ES-I3 (cell line): ENCODE results near the gene GAS6.

Source experiments
- H3K36me3 ChIP-seq: 2 replicates; pipeline ENCODE4 v1.6.1; 2013; ENCODE audit warnings: mild to moderate bottlenecking, low read length, control low read depth, moderate library complexity; ENCODE audit not compliant: insufficient read depth
- H3K4me1 ChIP-seq: 2 replicates; pipeline ENCODE4 v1.6.1; 2013; ENCODE audit warnings: mild to moderate bottlenecking, control low read depth, low read length; ENCODE audit not compliant: insufficient read depth
- H3K9ac ChIP-seq: 2 replicates; pipeline ENCODE4 v1.6.1; 2013; ENCODE audit warnings: low read depth, mild to moderate bottlenecking, low read length, moderate library complexity
- H3K9me3 ChIP-seq: 2 replicates; pipeline ENCODE4 v1.6.1; 2013; ENCODE audit warnings: mild to moderate bottlenecking, low read length, moderate library complexity; ENCODE audit not compliant: control insufficient read depth, insufficient read depth

Gene GAS6

DNA sequence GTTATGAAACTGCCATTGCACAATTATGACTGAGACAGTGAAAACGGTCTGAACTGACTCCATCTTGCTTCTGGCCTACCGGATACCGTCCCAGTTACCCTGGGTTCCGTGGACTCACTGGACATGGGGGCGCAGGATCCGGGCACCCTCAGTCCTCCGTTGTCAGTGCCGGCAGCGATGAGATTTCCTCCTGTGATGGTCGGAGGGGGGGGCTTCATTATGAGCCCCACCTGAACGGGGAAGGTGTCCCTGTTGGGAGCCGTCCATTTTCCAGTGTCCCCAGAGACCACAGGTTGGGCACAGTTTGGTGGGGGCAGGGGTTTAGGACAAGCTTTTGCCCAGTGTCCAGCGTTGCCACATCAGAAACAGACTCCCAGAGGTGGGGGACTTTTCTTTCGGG is 81.4 kb downstream of the GAS6 start:
- Histone ChIP-seq H3K9me3 (no peaks in the 10 kb centered on the region), H3K4me1 (no peaks in the 10 kb centered on the region)

DNA sequence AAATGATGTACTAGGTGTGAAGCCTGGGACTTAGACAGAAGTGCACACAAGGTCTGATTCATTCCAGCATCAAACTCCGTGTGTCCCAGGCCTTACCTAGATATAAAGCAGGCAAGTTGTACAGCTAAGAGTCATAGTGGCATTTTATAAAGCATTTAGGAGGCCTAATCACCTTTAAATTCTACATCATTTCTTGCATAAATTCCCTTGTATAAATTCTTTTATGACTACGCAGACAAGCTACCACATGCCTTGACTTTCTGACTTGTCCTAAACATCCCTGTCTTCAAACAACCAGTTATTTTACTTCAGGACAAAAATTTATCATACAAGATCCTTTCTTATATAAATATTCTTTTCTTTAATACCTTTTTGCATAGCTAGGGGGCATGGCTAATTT is 82.3 kb downstream of the GAS6 start:
- no peaks in the 10 kb centered on the region for H3K4me1 ChIP-seq
- H3K9me3 ChIP-seq: no peaks in the 10 kb centered on the region
- no peak overlapping the region for H3K9ac ChIP-seq
- no peaks in the 10 kb centered on the region for H3K36me3 ChIP-seq

More for the DNA sequence above, 81.4 kb downstream of the GAS6 start:
- Histone ChIP-seq H3K9ac (no peak overlapping the region), H3K36me3 (no peaks in the 10 kb centered on the region)

DNA sequence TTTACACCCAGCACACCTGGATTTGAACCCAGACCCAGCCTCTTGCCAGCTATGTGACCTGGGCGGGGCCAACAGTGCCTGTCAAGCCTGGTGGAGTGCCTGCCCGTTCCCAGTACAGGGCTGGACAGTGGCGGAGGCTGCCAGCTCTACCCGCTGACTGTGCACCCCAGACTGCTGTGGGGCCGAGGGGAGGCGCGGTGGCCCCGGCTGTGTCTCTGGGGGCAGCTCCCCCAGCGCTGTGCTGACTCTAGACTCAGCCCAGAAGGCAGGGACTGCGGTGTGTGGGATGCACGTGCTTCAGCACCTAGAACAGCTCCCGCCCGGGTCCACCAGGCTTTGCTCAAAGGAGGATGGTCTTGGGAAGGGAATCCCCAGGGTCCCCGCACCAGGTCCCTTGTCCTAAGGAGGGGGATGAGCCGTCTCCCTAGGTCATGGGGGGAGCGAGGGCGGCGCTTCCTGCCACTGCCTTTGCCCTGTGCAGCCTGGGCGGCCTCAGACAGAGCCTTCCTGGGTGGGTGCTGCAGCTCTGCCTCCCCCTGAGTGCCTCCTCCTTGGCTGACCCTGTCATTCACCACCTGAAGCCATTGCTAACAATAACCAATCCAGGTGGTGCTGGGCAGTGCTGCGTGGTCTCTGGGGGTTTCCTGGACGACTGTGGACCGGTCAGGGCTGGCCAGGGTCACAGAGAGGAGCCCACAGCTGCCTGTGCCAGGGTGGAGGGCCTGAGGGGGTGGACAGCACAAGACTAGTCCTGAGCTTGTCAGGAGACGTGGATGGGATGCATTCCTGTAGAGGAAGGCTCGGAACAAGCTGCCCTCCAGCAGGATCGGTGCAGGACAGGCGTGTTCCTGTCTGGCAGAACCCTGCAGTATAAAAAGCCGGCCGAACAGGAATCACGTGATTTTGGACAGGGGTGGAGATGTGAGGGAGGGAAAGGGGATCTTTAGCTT is 86.3 kb downstream of the GAS6 start:
- Histone ChIP-seq H3K9me3 (no peaks in the 10 kb centered on the region), H3K36me3 (no peaks in the 10 kb centered on the region), H3K4me1 (no peaks in the 10 kb centered on the region), H3K9ac (no peak overlapping the region)

DNA sequence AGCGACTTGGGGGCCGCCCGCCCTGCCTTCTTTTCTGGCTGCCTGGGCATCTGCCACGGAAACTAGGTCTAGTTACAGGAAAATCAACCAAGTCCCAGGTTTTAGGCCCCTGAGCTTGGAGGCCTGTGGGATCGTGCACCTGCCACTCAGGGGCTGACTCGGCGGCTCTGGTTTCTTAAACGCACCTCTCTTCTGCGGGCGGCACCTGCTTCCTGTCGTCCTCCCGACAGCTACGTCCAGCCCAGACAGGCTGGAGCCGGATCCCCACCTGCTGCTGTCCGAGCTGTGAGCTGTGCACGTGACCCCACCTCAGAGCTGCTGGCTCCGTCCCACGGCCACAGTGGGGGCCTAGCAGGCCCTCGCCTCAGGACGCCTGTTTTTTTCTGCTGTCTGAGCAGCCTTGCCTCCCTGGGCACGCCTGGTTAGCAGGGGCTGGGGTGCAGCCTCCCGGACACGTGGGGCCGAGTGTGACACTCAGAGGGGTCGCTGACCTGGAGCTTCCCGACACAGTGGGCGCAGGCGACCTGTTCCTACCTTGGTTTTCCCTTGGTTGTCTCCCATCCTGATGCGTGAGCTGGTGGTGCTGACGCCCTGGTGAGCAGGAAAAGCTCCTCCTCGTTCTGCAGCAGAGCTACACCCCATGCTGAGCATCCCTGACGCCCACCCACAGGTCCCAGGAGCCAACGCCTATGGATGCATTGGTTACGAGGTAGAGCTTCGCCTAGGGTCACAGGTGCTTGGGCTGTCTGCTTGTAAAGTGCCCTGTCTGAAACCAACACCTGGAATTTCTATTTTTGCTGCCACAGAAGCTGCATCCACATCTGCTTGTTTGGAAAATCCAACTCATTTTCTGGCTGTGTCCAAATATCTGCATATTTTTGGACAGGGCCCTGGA is 87.4 kb downstream of the GAS6 start:
- H3K9me3 ChIP-seq: no peaks in the 10 kb centered on the region
- no peaks in the 10 kb centered on the region for H3K36me3 ChIP-seq
- no peaks in the 10 kb centered on the region for H3K4me1 ChIP-seq
- no peak overlapping the region for H3K9ac ChIP-seq

DNA sequence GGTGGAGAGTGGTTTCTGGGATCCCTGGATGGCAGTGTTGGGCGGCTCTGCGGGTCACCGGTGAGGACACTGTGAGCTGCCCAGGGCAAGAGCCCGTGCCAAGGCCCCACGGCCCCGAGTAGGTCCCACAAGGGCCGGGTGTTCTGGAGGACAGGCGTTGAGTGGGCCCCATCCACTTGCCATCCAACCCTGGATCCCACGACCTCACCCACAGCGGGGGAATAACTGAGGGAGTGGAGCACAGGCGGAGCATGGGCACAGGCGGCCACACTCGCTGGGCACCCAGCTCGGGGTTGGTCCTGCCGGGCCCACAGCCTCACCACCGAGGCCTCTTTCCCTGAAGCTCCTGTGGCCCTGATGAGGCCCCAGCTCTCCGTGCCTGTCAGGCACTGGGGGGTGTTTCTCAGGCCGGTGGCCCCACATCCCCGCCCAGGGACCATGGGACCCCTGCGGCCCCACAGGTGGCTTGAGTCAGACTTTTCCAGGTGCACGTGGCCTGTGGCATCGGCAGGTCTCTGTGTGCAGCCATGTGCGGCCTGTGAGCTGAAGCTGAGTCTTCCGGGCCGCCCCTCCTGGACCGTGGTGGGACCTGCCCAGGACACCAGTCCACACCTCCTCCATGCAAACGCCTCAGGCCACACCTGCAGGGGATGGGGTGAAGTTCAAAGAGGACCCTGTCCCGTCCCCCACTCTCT is 88.3 kb downstream of the GAS6 start:
- Histone ChIP-seq H3K36me3 (no peaks in the 10 kb centered on the region), H3K9me3 (no peaks in the 10 kb centered on the region), H3K9ac (no peak overlapping the region), H3K4me1 (no peaks in the 10 kb centered on the region)

DNA sequence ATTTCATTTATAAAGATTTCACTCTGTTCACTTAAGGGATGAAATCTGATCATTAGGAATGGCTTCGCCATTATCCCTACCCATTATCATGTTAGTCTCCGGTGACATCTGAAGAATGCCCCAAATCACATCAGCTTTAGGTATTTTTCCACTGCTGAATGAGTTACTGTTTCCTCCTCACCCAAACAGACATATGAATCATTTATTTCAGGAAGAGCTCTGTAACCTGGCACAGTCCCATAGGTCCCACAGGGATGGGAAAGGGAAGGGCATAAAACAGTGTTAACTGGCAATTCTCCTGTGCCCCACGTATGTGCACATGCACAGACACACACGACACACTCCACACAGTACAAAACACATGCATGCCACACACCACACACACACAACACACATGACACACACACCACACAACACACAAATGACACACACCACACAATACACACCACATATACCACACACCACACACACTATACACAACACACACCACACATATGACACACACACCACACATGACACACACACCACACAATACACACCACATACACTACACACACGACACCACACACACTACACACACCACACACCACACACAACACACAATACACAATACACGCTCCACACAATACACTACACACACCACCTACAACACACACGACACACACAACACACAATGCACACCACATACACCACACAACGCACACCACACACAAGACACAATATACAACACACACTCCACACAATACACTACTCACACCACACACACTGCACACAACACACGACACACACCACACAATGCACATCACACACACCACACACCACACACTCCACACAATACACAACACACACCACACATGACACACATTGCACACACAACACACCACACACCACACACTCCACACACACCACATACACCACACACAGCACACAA is 89.4 kb downstream of the GAS6 start:
- H3K36me3 ChIP-seq: no peaks in the 10 kb centered on the region
- no peaks in the 10 kb centered on the region for H3K4me1 ChIP-seq
- no peak overlapping the region for H3K9ac ChIP-seq
- no peaks in the 10 kb centered on the region for H3K9me3 ChIP-seq

DNA sequence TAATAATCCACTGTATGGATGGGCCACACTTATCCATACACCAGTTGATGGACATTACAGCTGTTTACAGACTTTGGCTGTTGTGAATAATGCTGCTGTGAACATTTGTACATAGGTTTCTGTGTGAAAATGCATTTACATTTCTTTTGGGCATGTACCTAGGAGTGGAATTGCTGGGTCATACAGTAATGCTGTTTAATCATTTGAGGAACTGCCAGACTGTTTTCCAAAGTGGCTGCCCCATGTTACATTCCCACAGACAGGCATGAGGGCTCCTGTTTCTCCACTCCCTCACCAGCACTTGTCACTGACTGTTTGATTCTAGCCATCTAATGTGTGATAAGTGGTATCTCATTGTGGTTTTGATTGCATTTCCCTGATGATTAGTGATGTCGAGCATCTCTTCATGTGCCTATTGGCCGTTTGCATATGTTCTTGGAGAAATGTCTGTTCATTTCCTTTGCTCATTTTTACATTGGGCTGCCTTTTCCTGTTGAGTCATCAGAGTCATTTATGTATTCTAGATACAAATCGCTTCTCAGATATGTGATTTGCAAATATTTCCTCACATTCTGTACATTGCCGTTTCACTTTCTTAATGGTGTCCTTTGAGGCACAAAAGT is 92.1 kb downstream of the GAS6 start:
- Histone ChIP-seq H3K36me3 (no peaks in the 10 kb centered on the region), H3K4me1 (no peaks in the 10 kb centered on the region), H3K9ac (no peak overlapping the region), H3K9me3 (no peaks in the 10 kb centered on the region)

DNA sequence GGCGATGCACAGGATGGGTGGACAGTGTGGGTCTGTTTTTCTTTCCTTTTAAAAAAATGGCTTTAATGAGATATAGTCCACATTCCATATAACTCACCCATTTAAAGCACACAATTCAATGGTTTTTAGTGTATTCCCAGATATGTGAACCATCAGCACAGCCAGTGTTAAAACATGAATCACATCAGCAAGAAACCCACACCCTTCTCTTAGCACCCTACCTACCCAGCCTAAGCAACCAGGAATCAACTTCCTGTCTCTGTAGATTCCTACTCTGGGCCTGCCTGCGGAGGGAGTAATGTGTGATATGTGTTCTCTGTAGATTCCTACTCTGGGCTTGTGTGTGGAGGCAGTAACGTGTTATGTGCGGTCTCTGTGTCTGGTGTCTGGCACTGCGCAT is 92.9 kb downstream of the GAS6 start:
- Histone ChIP-seq H3K36me3 (no peaks in the 10 kb centered on the region), H3K9ac (no peak overlapping the region), H3K4me1 (0 out of 2 replicates have a peak, but pooled peaks cover under 1% of the 10 kb centered on the region), H3K9me3 (no peaks in the 10 kb centered on the region)
